ENCODE results near the gene KIAA1549.

KIAA1549 gene

GRCh38 chr7:138833596-138833995 lies 147.6 kb downstream of the KIAA1549 start:
- no peak overlapping the region for H3K27ac ChIP-seq (ENCODE audit: insufficient read depth, low read length, poor library complexity, severe bottlenecking)
- H3K4me3 ChIP-seq (ENCODE audit: insufficient read depth, low read depth, low read length, poor library complexity, severe bottlenecking): no peak overlapping the region
- H3K27me3 ChIP-seq (replicated peaks; ENCODE audit: control insufficient read depth, insufficient read depth, low read length, poor library complexity, severe bottlenecking): peaks cover 5% of the 10 kb centered on the region
- no peak for DNase-seq
- H3K36me3 ChIP-seq (ENCODE audit: control insufficient read depth, insufficient read depth, low read length): no peaks in the 10 kb centered on the region
- no peaks in the 10 kb centered on the region for H3K4me1 ChIP-seq (ENCODE audit: control insufficient read depth, insufficient read depth, low read length, poor library complexity, severe bottlenecking)
- no peaks in the 10 kb centered on the region for H3K9me3 ChIP-seq (ENCODE audit: control insufficient read depth, low read length)

- Histone ChIP-seq H3K4me1 (ENCODE audit: control insufficient read depth, insufficient read depth, low read length, poor library complexity, severe bottlenecking) (no peaks in the 10 kb centered on the region), H3K27me3 (replicated peaks; ENCODE audit: control insufficient read depth, insufficient read depth, low read length, poor library complexity, severe bottlenecking) (peaks cover 5% of the 10 kb centered on the region), H3K4me3 (ENCODE audit: insufficient read depth, low read depth, low read length, poor library complexity, severe bottlenecking) (no peak overlapping the region), H3K27ac (ENCODE audit: insufficient read depth, low read length, poor library complexity, severe bottlenecking) (no peak overlapping the region), H3K36me3 (ENCODE audit: control insufficient read depth, insufficient read depth, low read length) (no peaks in the 10 kb centered on the region), H3K9me3 (ENCODE audit: control insufficient read depth, low read length) (no peaks in the 10 kb centered on the region)
- DNase-seq: no peak
These were observed 148.2 kb downstream of the KIAA1549 start for GRCh38 chr7:138832966-138833365.

DNA sequence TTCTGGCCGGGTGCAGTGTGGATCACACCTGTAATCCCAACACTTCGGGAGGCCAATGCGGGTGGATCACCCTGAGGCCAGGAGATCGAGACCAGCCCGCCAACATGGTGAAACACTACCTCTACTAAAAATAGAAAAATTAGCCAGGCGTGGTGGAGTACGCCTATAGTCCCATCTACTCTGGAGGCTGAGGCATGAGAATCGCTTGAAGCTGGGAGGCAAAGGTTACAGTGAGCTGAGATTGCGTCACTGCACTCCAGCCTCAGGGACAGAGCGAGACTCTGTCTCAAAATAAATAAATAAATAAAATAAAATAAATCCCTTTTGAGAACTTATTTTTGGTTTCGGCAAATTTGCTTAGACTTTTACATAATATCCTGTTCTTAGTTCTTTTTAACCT lies 151.9 kb downstream of the KIAA1549 start:
- no peak overlapping the region for H3K27ac ChIP-seq (ENCODE audit: insufficient read depth, low read length, poor library complexity, severe bottlenecking)
- no peaks in the 10 kb centered on the region for H3K4me1 ChIP-seq (ENCODE audit: control insufficient read depth, insufficient read depth, low read length, poor library complexity, severe bottlenecking)
- H3K9me3 ChIP-seq (ENCODE audit: control insufficient read depth, low read length): no peaks in the 10 kb centered on the region
- DNase-seq: no peak
- no peak overlapping the region for H3K4me3 ChIP-seq (ENCODE audit: insufficient read depth, low read depth, low read length, poor library complexity, severe bottlenecking)
- H3K36me3 ChIP-seq (ENCODE audit: control insufficient read depth, insufficient read depth, low read length): no peaks in the 10 kb centered on the region
- peaks cover under 1% of the 10 kb centered on the region for H3K27me3 ChIP-seq (replicated peaks; ENCODE audit: control insufficient read depth, insufficient read depth, low read length, poor library complexity, severe bottlenecking)

DNA sequence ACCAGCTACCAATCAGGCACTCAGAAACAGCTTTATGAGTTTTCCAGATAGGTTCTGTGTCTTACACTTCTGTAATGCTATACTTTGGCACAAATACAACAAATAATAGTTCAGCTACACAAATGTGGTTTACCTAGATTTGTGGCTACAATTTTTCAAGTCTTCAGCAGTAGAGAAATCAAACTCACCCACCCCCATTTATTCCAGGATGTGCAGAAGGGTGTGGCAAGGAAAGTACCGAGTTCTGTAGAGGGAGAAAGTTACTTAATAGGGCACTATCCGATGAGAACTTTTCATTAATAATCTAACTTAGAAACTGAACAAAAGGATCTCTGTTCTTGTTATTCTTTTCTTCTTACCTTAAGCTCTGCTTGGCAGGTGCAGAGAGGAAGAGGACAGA lies 152.9 kb downstream of the KIAA1549 start:
- Histone ChIP-seq H3K27ac (ENCODE audit: insufficient read depth, low read length, poor library complexity, severe bottlenecking) (no peak overlapping the region), H3K9me3 (ENCODE audit: control insufficient read depth, low read length) (no peaks in the 10 kb centered on the region), H3K4me1 (ENCODE audit: control insufficient read depth, insufficient read depth, low read length, poor library complexity, severe bottlenecking) (no peaks in the 10 kb centered on the region), H3K4me3 (ENCODE audit: insufficient read depth, low read depth, low read length, poor library complexity, severe bottlenecking) (no peak overlapping the region), H3K27me3 (replicated peaks; ENCODE audit: control insufficient read depth, insufficient read depth, low read length, poor library complexity, severe bottlenecking) (no peaks in the 10 kb centered on the region), H3K36me3 (ENCODE audit: control insufficient read depth, insufficient read depth, low read length) (no peaks in the 10 kb centered on the region)
- DNase-seq: no peak

DNA sequence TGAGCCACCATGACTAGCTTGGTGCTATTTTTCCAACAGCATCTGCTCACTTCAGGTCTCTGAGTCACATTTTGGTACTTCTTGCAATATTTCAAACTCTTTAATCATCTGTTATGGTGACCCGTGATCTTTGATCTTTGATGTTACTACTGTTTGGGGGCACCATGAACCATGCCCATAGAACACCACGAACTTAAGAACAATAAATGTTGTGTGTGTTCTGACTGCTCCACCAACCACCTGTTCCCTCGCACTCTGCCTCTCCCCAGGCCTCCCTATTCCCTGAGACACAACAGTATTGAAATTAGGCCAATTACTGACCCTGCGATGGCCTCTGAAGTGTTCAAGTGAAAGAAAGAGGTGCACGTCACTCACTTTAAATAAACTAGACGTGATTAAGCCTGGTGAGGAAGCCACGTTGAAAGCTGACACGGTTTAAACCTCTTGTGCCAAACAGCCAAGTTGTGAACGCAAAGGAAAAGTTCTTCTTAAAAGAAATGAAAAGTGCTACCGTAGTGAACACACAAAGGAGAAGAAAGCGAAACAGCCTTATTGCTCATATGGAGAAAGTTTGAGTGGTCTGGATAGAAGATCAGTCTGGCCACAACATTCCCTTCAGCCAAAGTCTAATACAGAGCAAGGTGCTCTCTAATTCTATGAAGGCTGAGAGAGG lies 156.0 kb downstream of the KIAA1549 start:
- H3K27ac ChIP-seq (ENCODE audit: insufficient read depth, low read length, poor library complexity, severe bottlenecking): no peak overlapping the region
- no peaks in the 10 kb centered on the region for H3K4me1 ChIP-seq (ENCODE audit: control insufficient read depth, insufficient read depth, low read length, poor library complexity, severe bottlenecking)
- no peak overlapping the region for H3K4me3 ChIP-seq (ENCODE audit: insufficient read depth, low read depth, low read length, poor library complexity, severe bottlenecking)
- H3K9me3 ChIP-seq (ENCODE audit: control insufficient read depth, low read length): no peaks in the 10 kb centered on the region
- no peaks in the 10 kb centered on the region for H3K36me3 ChIP-seq (ENCODE audit: control insufficient read depth, insufficient read depth, low read length)
- no peaks in the 10 kb centered on the region for H3K27me3 ChIP-seq (replicated peaks; ENCODE audit: control insufficient read depth, insufficient read depth, low read length, poor library complexity, severe bottlenecking)
- DNase-seq: no peak

DNA sequence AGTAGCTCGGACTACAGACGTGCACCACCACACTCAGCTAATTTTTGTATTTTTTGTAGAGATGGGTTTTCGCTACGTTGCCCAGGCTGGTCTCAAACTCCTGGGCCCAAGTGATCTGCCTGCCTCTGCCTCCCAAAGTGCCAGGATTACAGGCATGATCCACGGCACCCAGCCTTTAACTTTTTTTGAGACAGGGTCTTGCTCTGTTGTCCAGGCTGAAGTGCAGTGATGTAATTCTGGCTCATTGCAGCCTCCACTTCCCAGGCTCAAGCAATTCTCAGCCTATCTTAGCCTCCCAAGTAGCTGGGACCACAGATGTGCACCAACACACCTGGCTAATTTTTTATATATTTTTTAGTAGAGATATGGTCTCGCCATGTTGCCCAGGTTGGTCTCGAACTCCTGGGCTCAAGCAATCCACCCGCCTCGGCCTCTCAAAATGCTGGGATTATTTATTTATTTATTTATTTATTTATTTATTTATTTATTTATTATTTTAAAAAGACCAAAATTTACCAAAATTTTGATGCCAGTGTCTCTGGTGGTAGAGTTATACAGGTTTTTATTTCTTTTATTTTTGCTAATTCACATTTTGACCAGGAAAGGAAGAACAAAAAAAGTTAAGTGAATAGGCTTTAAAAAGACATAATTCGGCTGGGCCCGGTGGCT lies 158.2 kb downstream of the KIAA1549 start:
- no peak for DNase-seq
- Histone ChIP-seq H3K4me1 (ENCODE audit: control insufficient read depth, insufficient read depth, low read length, poor library complexity, severe bottlenecking) (no peaks in the 10 kb centered on the region), H3K9me3 (ENCODE audit: control insufficient read depth, low read length) (no peaks in the 10 kb centered on the region), H3K4me3 (ENCODE audit: insufficient read depth, low read depth, low read length, poor library complexity, severe bottlenecking) (no peak overlapping the region), H3K27ac (ENCODE audit: insufficient read depth, low read length, poor library complexity, severe bottlenecking) (no peak overlapping the region), H3K36me3 (ENCODE audit: control insufficient read depth, insufficient read depth, low read length) (no peaks in the 10 kb centered on the region), H3K27me3 (replicated peaks; ENCODE audit: control insufficient read depth, insufficient read depth, low read length, poor library complexity, severe bottlenecking) (no peaks in the 10 kb centered on the region)

DNA sequence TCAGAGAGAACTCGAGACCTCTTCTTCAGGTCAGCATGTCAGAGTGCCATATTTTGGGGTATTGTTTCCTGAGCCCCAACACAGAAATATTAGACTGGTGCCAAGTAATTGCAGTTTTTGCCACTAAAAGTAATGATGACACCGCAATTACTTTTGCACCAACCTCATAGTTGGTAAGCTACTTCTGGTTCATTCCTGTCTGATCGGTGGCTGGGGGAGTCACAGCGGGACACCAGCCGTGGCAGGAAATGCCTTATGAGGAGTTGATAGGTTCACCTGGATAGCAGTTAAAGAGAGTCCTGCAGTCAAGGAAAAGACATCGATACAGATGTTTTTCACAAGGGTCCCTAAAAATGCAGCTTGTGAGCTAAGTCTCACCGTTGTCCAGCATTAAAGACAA lies 159.3 kb downstream of the KIAA1549 start:
- no peak for DNase-seq
- Histone ChIP-seq H3K4me3 (ENCODE audit: insufficient read depth, low read depth, low read length, poor library complexity, severe bottlenecking) (no peak overlapping the region), H3K4me1 (ENCODE audit: control insufficient read depth, insufficient read depth, low read length, poor library complexity, severe bottlenecking) (no peaks in the 10 kb centered on the region), H3K27ac (ENCODE audit: insufficient read depth, low read length, poor library complexity, severe bottlenecking) (no peak overlapping the region), H3K36me3 (ENCODE audit: control insufficient read depth, insufficient read depth, low read length) (no peaks in the 10 kb centered on the region), H3K9me3 (ENCODE audit: control insufficient read depth, low read length) (no peaks in the 10 kb centered on the region), H3K27me3 (replicated peaks; ENCODE audit: control insufficient read depth, insufficient read depth, low read length, poor library complexity, severe bottlenecking) (no peaks in the 10 kb centered on the region)

DNA sequence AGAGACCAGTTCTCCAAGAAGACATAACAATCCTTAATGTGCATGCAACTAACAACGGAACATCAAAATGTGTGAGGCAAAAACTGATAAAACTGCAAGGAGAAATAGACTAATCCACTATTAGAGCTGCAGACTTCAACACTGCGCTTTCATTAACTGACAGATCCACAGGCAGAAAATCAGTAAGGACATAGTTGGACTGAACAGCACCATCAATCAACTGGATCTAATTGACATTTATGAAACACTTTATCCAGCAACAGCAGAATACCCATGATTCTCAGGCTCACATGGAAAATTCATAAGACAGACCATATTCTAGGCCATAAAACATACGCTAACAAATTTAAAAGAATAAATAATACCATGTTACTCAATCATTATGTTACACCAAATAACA lies 161.6 kb downstream of the KIAA1549 start:
- Histone ChIP-seq H3K27ac (ENCODE audit: insufficient read depth, low read length, poor library complexity, severe bottlenecking) (no peak overlapping the region), H3K9me3 (ENCODE audit: control insufficient read depth, low read length) (no peaks in the 10 kb centered on the region), H3K27me3 (replicated peaks; ENCODE audit: control insufficient read depth, insufficient read depth, low read length, poor library complexity, severe bottlenecking) (no peaks in the 10 kb centered on the region), H3K4me1 (ENCODE audit: control insufficient read depth, insufficient read depth, low read length, poor library complexity, severe bottlenecking) (no peaks in the 10 kb centered on the region), H3K4me3 (ENCODE audit: insufficient read depth, low read depth, low read length, poor library complexity, severe bottlenecking) (no peak overlapping the region), H3K36me3 (ENCODE audit: control insufficient read depth, insufficient read depth, low read length) (no peaks in the 10 kb centered on the region)
- DNase-seq: no peak

DNA sequence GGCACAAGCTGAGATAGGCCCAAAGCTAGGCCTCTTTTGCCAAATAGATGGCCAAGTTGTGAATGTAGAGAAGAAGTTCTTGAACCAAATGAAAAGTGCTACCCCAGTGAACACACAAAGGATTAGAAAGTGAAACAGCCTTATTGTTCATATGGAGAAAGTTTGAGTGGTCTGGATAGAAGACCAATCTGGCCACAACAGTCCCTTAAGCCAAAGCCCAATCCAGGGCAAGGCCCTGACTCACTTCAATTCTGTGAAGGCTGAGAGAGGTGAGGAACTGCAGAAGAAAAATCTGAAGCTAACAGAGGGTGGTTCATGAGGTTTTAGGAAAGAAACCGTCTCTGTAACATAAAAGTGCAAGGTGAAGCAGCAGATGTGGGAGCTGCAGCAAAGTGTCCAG lies 164.5 kb downstream of the KIAA1549 start:
- no peak overlapping the region for H3K27ac ChIP-seq (ENCODE audit: insufficient read depth, low read length, poor library complexity, severe bottlenecking)

DNA sequence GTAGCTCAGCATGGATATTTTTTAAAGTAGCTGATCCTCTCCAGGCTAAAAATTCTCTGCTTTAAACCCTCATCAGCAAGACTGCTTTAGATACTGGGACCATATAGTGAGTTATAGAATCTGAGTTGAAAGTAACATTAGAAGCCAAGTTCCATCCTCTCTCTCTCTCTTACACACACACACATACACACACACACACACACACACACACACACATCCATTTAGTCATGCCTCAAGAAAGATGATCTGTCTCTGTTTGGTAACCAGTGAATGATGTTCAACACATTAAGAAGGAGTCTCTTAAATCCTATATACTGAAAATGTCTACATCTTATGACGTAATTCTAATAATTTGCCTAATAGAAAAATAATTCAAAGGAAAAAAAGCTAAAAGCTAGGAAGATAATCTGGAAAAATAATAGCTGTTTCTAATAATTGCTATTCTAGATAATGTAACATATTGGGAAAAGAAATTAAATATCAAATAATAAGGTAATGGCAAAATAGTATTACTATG lies 166.3 kb downstream of the KIAA1549 start:
- H3K9me3 ChIP-seq (ENCODE audit: control insufficient read depth, low read length): no peaks in the 10 kb centered on the region
- no peak overlapping the region for H3K4me3 ChIP-seq (ENCODE audit: insufficient read depth, low read depth, low read length, poor library complexity, severe bottlenecking)
- no peak for DNase-seq
- H3K4me1 ChIP-seq (ENCODE audit: control insufficient read depth, insufficient read depth, low read length, poor library complexity, severe bottlenecking): no peaks in the 10 kb centered on the region
- no peaks in the 10 kb centered on the region for H3K27me3 ChIP-seq (replicated peaks; ENCODE audit: control insufficient read depth, insufficient read depth, low read length, poor library complexity, severe bottlenecking)
- H3K36me3 ChIP-seq (ENCODE audit: control insufficient read depth, insufficient read depth, low read length): no peaks in the 10 kb centered on the region
- H3K27ac ChIP-seq (ENCODE audit: insufficient read depth, low read length, poor library complexity, severe bottlenecking): no peak overlapping the region

More for the DNA sequence above, 164.5 kb downstream of the KIAA1549 start:
- H3K4me1 ChIP-seq (ENCODE audit: control insufficient read depth, insufficient read depth, low read length, poor library complexity, severe bottlenecking): no peaks in the 10 kb centered on the region
- no peak overlapping the region for H3K4me3 ChIP-seq (ENCODE audit: insufficient read depth, low read depth, low read length, poor library complexity, severe bottlenecking)
- no peaks in the 10 kb centered on the region for H3K9me3 ChIP-seq (ENCODE audit: control insufficient read depth, low read length)
- no peaks in the 10 kb centered on the region for H3K36me3 ChIP-seq (ENCODE audit: control insufficient read depth, insufficient read depth, low read length)
- no peaks in the 10 kb centered on the region for H3K27me3 ChIP-seq (replicated peaks; ENCODE audit: control insufficient read depth, insufficient read depth, low read length, poor library complexity, severe bottlenecking)
- DNase-seq: no peak
